ENCODE results near the gene N4BP2L2. TPM values are rescaled to one million over a fixed set of nuclear protein-coding genes. Genes with fewer than 3 reads are reported as not detected.

N4BP2L2 gene
- total and polyA plus RNA-seq, 2 of the 13 experiments (the other 11 are each of a cell fraction or from before 2014, with no cell fraction given) = 58.9 to 81.2 TPM

DNA sequence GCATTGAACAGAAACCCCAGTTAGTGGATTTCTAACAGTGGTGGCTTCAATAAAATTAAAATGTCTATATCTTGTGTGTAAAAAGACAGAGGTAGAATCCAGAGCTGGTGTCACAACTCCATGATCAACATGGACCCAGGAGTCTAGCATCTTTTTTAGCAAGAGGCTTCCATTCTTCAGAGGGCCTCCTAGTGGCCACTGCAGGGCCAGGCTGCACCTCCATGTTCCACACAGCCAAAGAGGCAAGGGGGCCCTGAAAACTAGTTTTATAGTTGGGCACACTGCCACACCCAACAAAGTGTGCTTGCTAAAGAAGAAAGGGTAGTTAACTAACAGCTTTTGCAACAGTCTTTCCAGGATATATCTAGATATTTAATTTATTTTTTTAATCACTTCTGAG lies 123.6 kb downstream of the N4BP2L2 start (continued):
- TF ChIP-seq HNF4G (IDR thresholded peaks at IDR 0.05; ENCODE audit: borderline replicate concordance, low read depth, low read length) (no peak), HNF4G (CRISPR knock-in tag; IDR thresholded peaks at IDR 0.05; ENCODE audit: borderline replicate concordance, low read depth) (no peak), STAG1 (CRISPR knock-in tag; IDR thresholded peaks at IDR 0.05) (peak; percentile 32), ZNF263 (CRISPR knock-in tag; IDR thresholded peaks at IDR 0.05) (no peak), ZNF333 (CRISPR knock-in tag; IDR thresholded peaks at IDR 0.05; ENCODE audit: borderline replicate concordance) (no peak)
- TF ChIP-seq, protein P1, sequence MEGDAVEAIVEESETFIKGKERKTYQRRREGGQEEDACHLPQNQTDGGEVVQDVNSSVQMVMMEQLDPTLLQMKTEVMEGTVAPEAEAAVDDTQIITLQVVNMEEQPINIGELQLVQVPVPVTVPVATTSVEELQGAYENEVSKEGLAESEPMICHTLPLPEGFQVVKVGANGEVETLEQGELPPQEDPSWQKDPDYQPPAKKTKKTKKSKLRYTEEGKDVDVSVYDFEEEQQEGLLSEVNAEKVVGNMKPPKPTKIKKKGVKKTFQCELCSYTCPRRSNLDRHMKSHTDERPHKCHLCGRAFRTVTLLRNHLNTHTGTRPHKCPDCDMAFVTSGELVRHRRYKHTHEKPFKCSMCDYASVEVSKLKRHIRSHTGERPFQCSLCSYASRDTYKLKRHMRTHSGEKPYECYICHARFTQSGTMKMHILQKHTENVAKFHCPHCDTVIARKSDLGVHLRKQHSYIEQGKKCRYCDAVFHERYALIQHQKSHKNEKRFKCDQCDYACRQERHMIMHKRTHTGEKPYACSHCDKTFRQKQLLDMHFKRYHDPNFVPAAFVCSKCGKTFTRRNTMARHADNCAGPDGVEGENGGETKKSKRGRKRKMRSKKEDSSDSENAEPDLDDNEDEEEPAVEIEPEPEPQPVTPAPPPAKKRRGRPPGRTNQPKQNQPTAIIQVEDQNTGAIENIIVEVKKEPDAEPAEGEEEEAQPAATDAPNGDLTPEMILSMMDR (CRISPR knock-in tag; IDR thresholded peaks at IDR 0.05) = peak; percentile 48
- TF ChIP-seq, protein P2, sequence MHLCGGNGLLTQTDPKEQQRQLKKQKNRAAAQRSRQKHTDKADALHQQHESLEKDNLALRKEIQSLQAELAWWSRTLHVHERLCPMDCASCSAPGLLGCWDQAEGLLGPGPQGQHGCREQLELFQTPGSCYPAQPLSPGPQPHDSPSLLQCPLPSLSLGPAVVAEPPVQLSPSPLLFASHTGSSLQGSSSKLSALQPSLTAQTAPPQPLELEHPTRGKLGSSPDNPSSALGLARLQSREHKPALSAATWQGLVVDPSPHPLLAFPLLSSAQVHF (CRISPR knock-in tag; IDR thresholded peaks at IDR 0.05) = no peak
- TF ChIP-seq, protein P3, sequence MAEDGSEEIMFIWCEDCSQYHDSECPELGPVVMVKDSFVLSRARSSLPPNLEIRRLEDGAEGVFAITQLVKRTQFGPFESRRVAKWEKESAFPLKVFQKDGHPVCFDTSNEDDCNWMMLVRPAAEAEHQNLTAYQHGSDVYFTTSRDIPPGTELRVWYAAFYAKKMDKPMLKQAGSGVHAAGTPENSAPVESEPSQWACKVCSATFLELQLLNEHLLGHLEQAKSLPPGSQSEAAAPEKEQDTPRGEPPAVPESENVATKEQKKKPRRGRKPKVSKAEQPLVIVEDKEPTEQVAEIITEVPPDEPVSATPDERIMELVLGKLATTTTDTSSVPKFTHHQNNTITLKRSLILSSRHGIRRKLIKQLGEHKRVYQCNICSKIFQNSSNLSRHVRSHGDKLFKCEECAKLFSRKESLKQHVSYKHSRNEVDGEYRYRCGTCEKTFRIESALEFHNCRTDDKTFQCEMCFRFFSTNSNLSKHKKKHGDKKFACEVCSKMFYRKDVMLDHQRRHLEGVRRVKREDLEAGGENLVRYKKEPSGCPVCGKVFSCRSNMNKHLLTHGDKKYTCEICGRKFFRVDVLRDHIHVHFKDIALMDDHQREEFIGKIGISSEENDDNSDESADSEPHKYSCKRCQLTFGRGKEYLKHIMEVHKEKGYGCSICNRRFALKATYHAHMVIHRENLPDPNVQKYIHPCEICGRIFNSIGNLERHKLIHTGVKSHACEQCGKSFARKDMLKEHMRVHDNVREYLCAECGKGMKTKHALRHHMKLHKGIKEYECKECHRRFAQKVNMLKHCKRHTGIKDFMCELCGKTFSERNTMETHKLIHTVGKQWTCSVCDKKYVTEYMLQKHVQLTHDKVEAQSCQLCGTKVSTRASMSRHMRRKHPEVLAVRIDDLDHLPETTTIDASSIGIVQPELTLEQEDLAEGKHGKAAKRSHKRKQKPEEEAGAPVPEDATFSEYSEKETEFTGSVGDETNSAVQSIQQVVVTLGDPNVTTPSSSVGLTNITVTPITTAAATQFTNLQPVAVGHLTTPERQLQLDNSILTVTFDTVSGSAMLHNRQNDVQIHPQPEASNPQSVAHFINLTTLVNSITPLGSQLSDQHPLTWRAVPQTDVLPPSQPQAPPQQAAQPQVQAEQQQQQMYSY (CRISPR knock-in tag; IDR thresholded peaks at IDR 0.05) = no peak
